Activated T-helper 17 cell treated with anti-CD3 and anti-CD28 coated beads, Interleukin-2, amount 50 U/mL, for 72 hours (primary cell): Measurements from ENCODE around the gene SLC9A6. TPM values are rescaled to one million over a fixed set of nuclear protein-coding genes. Genes with fewer than 3 reads are reported as not detected.

Experiments
- ATAC-seq: fragments of 150-1000 bp; cut with Tn5 transposase; replicated peaks from 2 replicates; pipeline ENCODE4 v1.10.0; 2021; ENCODE audit warnings: mild to moderate bottlenecking, moderate library complexity
- H3K27ac Mint-ChIP-seq: one replicate; pipeline ENCODE4 v1.8.0; 2022; ENCODE audit warnings: mixed read lengths
- H3K27me3 Mint-ChIP-seq: one replicate; pipeline ENCODE4 v1.8.0; 2022; ENCODE audit warnings: mixed read lengths
- H3K36me3 Mint-ChIP-seq: one replicate; pipeline ENCODE4 v1.8.0; 2022; ENCODE audit warnings: low read depth, mild to moderate bottlenecking, mixed read lengths
- H3K4me1 Mint-ChIP-seq: one replicate; pipeline ENCODE4 v1.8.0; 2022; ENCODE audit warnings: mixed read lengths
- H3K4me3 Mint-ChIP-seq: one replicate; pipeline ENCODE4 v1.8.0; 2022; ENCODE audit warnings: mild to moderate bottlenecking, mixed read lengths
- H3K9me3 Mint-ChIP-seq: one replicate; pipeline ENCODE4 v1.8.0; 2022; ENCODE audit warnings: mixed read lengths
- total RNA-seq, 2 donors: library from RNA; stranded (reverse); gene quantifications; one replicate each; pipeline ENCODE4 v1.2.3, GENCODE V29; 2022

Gene SLC9A6
- total RNA-seq = 10 to 100 TPM in 1 of 2 donors, 1 to 10 TPM in 1; 9.6 to 15.0 TPM

DNA sequence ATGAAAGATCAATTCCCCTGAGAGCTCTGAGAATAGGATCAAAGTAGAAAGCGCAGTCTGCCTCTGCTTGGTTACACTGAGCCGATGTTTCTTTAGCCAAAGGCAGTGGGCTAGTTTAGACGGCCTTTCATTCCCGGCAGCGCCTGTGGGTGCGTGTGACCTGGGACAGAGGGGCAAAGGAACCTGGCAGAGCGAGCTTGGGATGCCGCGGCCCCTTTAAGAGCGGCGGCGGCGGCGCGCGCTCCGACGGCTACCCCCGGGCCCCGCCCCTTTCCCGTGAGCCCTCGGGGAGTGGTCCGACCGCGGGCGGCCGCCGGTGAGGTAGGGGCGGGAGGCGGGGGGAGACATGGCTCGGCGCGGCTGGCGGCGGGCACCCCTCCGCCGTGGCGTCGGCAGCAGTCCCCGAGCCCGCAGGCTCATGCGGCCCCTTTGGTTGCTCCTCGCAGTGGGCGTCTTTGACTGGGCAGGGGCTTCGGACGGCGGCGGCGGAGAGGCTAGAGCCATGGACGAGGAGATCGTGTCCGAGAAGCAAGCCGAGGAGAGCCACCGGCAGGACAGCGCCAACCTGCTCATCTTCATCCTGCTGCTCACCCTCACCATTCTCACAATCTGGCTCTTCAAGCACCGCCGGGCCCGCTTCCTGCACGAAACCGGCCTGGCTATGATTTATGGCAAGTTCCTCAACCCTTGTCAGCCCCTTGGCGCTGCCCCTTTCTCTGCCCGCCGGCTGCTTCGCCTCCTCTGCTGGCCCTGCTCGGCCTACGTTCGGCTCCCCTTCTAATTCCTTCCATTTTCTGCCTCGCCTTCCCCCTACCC, at the start of gene SLC9A6:
TSS of gene SLC9A6 (plus strand) at position 279 of the 816 bp plus-strand sequence. CDS start at position 503, 224 bp downstream.
- peak within 1 kb of the TSS; percentile 77 for H3K27ac Mint-ChIP-seq
- ATAC-seq = peak; percentile 91
- H3K4me3 Mint-ChIP-seq = peak within 1 kb of the TSS; percentile 81
- H3K4me1 Mint-ChIP-seq = peaks cover 34% of the 10 kb centered on the region
- peaks cover 5% of the 10 kb centered on the region for H3K36me3 Mint-ChIP-seq
- H3K9me3 Mint-ChIP-seq = peaks cover 4% of the 10 kb centered on the region
- H3K27me3 Mint-ChIP-seq = no peaks in the 10 kb centered on the region

DNA sequence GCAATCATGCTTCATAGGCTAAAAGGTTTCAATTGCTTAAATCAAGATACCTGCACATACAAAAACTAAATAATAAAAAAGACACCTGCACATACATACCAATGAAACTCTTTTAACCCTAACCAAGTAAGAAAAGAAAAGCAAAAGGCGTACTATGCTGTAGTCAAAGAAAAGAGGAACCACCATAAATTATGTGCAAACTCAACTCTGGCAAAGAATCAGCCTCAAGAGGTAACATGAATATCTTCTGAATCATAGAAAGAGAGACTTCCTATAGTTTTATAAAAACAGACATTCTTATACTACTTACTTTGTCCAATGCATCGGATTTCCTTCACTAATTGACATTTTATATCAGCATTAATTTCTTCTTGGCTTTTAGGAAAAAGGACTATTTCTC, 40.7 kb upstream of the SLC9A6 start:
- Mint-ChIP-seq H3K4me3 (no peak overlapping the region), H3K27me3 (no peaks in the 10 kb centered on the region), H3K9me3 (peaks cover 4% of the 10 kb centered on the region), H3K36me3 (no peaks in the 10 kb centered on the region), H3K4me1 (no peaks in the 10 kb centered on the region), H3K27ac (no peak overlapping the region)
- ATAC-seq = no peak

GRCh38 chrX:135951291-135951690, 33.9 kb upstream of the SLC9A6 start:
- no peaks in the 10 kb centered on the region for H3K27me3 Mint-ChIP-seq
- H3K36me3 Mint-ChIP-seq = no peaks in the 10 kb centered on the region
- H3K4me3 Mint-ChIP-seq = no peak overlapping the region
- H3K9me3 Mint-ChIP-seq = no peaks in the 10 kb centered on the region
- H3K27ac Mint-ChIP-seq = no peak overlapping the region
- no peak for ATAC-seq
- no peaks in the 10 kb centered on the region for H3K4me1 Mint-ChIP-seq

- Mint-ChIP-seq H3K4me1 (peaks cover 7% of the 10 kb centered on the region), H3K9me3 (no peaks in the 10 kb centered on the region), H3K36me3 (peaks cover 7% of the 10 kb centered on the region), H3K4me3 (peak overlapping the region; percentile 97), H3K27me3 (no peaks in the 10 kb centered on the region), H3K27ac (peak overlapping the region; percentile 94)
- ATAC-seq = peak; percentile 22
These were observed 12.1 kb upstream of the SLC9A6 start for GRCh38 chrX:135973025-135973547.

DNA sequence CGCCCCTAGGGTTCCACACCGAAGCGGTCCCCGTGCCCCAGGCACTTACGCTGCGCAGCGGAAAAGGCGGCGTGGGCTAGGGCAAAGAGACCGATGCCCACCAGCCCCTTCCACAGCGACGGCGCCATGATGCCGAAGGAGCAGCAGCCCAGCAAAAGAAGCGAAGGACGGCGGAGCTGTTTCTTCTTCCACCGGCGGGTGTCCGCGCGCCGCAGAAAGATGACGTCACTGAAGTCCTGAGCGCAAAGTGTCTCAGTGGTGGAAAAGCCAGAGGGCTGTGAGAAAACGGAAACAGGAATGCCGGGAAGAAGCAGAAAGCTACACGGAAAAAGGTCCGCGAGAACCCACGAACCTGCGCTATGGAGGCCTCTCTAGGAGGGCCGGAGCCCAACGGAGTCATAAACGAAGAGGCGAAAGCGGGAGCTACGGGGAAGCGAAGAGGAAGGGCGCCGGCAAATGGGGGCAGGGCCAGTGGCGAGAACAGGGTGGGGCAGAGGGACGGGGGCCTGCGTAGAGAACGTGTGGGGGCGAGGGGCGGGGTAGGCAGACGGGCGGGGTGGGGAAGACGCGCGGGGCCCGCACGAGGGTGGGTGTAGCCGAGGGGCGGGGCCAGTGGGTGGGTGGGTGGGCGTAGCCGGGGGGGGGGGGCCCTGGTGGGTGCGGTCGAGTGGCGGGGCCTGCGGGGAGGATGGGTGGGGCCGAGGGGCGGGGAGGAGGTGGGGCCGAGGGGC, 11.5 kb upstream of the SLC9A6 start, which contains the start of gene MMGT1:
TSS of gene MMGT1 (minus strand) at position 441 of the 731 bp plus-strand sequence. CDS start at position 128, 313 bp downstream.
- H3K36me3 Mint-ChIP-seq = peaks cover 7% of the 10 kb centered on the region
- peaks cover 7% of the 10 kb centered on the region for H3K4me1 Mint-ChIP-seq
- H3K4me3 Mint-ChIP-seq = peak within 1 kb of the TSS; percentile 97
- ATAC-seq = peak; percentile 90
- peak within 1 kb of the TSS; percentile 94 for H3K27ac Mint-ChIP-seq
- no peaks in the 10 kb centered on the region for H3K9me3 Mint-ChIP-seq
- H3K27me3 Mint-ChIP-seq = no peaks in the 10 kb centered on the region

- H3K4me1 Mint-ChIP-seq = peaks cover 7% of the 10 kb centered on the region
- H3K4me3 Mint-ChIP-seq = peak overlapping the region; percentile 77
- no peaks in the 10 kb centered on the region for H3K9me3 Mint-ChIP-seq
- no peaks in the 10 kb centered on the region for H3K27me3 Mint-ChIP-seq
- peak; percentile 24 for ATAC-seq
- peaks cover 7% of the 10 kb centered on the region for H3K36me3 Mint-ChIP-seq
- H3K27ac Mint-ChIP-seq = no peak overlapping the region
These were observed 10.9 kb upstream of the SLC9A6 start for GRCh38 chrX:135974279-135974856.

- Mint-ChIP-seq H3K27ac (no peak overlapping the region), H3K4me1 (peaks cover 7% of the 10 kb centered on the region), H3K9me3 (no peaks in the 10 kb centered on the region), H3K4me3 (peak overlapping the region; percentile 77), H3K36me3 (peaks cover 7% of the 10 kb centered on the region), H3K27me3 (no peaks in the 10 kb centered on the region)
- no peak for ATAC-seq
These were observed 9.8 kb upstream of the SLC9A6 start for GRCh38 chrX:135975421-135975820.

GRCh38 chrX:135977611-135978010, 7.6 kb upstream of the SLC9A6 start:
- Mint-ChIP-seq H3K4me3 (peak overlapping the region; percentile 59), H3K36me3 (peaks cover 7% of the 10 kb centered on the region), H3K27ac (peak overlapping the region; percentile 60), H3K9me3 (peaks cover 4% of the 10 kb centered on the region), H3K4me1 (peaks cover 15% of the 10 kb centered on the region), H3K27me3 (no peaks in the 10 kb centered on the region)
- ATAC-seq = peak; percentile 43

DNA sequence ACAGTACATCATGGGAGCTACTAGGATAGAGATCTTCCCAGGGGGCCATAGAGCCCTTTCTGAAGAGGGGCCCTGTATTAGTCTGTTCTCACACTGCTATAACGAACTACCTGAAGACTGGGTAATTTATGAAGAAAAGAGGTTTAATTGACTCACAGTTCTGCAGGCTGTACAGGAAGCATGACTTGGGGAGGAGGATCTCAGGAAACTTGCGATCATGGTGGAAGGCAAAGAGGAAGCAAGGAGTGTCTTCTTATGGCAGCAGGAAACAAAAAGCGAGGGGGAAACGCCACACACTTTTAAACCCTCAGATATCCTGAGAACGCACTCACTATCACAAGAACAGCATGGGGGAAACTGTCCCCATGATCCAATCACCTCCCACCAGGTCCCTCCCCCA, 4.2 kb upstream of the SLC9A6 start:
- H3K27me3 Mint-ChIP-seq = no peaks in the 10 kb centered on the region
- peaks cover 30% of the 10 kb centered on the region for H3K4me1 Mint-ChIP-seq
- H3K27ac Mint-ChIP-seq = peak overlapping the region; percentile 77
- peak overlapping the region; percentile 81 for H3K4me3 Mint-ChIP-seq
- H3K9me3 Mint-ChIP-seq = peaks cover 4% of the 10 kb centered on the region
- H3K36me3 Mint-ChIP-seq = no peaks in the 10 kb centered on the region
- no peak for ATAC-seq

GRCh38 chrX:135981668-135982067, 3.6 kb upstream of the SLC9A6 start:
- peaks cover 4% of the 10 kb centered on the region for H3K9me3 Mint-ChIP-seq
- peaks cover 30% of the 10 kb centered on the region for H3K4me1 Mint-ChIP-seq
- ATAC-seq = no peak
- H3K4me3 Mint-ChIP-seq = peak overlapping the region; percentile 81
- no peaks in the 10 kb centered on the region for H3K27me3 Mint-ChIP-seq
- H3K27ac Mint-ChIP-seq = peak overlapping the region; percentile 77
- H3K36me3 Mint-ChIP-seq = no peaks in the 10 kb centered on the region

- no peak for ATAC-seq
- peak overlapping the region; percentile 81 for H3K4me3 Mint-ChIP-seq
- no peaks in the 10 kb centered on the region for H3K36me3 Mint-ChIP-seq
- H3K4me1 Mint-ChIP-seq = peaks cover 30% of the 10 kb centered on the region
- H3K27me3 Mint-ChIP-seq = no peaks in the 10 kb centered on the region
- peaks cover 4% of the 10 kb centered on the region for H3K9me3 Mint-ChIP-seq
- peak overlapping the region; percentile 77 for H3K27ac Mint-ChIP-seq
These were observed 2.4 kb upstream of the SLC9A6 start for GRCh38 chrX:135982860-135983259.

GRCh38 chrX:135984256-135984655, 979 bp upstream of the SLC9A6 start:
- peaks cover 4% of the 10 kb centered on the region for H3K9me3 Mint-ChIP-seq
- no peak for ATAC-seq
- no peaks in the 10 kb centered on the region for H3K36me3 Mint-ChIP-seq
- no peaks in the 10 kb centered on the region for H3K27me3 Mint-ChIP-seq
- peaks cover 30% of the 10 kb centered on the region for H3K4me1 Mint-ChIP-seq
- peak overlapping the region; percentile 81 for H3K4me3 Mint-ChIP-seq
- H3K27ac Mint-ChIP-seq = peak overlapping the region; percentile 77

- H3K9me3 Mint-ChIP-seq = peaks cover 4% of the 10 kb centered on the region
- peak overlapping the region; percentile 81 for H3K4me3 Mint-ChIP-seq
- peak overlapping the region; percentile 77 for H3K27ac Mint-ChIP-seq
- peaks cover 5% of the 10 kb centered on the region for H3K36me3 Mint-ChIP-seq
- H3K4me1 Mint-ChIP-seq = peaks cover 34% of the 10 kb centered on the region
- peak; percentile 6 for ATAC-seq
- no peaks in the 10 kb centered on the region for H3K27me3 Mint-ChIP-seq
These were observed 461 bp upstream of the SLC9A6 start for GRCh38 chrX:135984791-135985156.

- H3K27ac Mint-ChIP-seq = peak overlapping the region; percentile 76
- H3K4me3 Mint-ChIP-seq = peak overlapping the region; percentile 81
- no peaks in the 10 kb centered on the region for H3K27me3 Mint-ChIP-seq
- H3K9me3 Mint-ChIP-seq = peaks cover 2% of the 10 kb centered on the region
- peaks cover 32% of the 10 kb centered on the region for H3K4me1 Mint-ChIP-seq
- peaks cover 5% of the 10 kb centered on the region for H3K36me3 Mint-ChIP-seq
- no peak for ATAC-seq
These were observed 707 bp downstream of the SLC9A6 start for GRCh38 chrX:135985973-135986310.
